ENCODE measurements around the gene ANKRD6. TPM values are rescaled to one million over a fixed set of nuclear protein-coding genes. Genes with fewer than 3 reads are reported as not detected.

The ANKRD6 gene
- total RNA-seq, 1 experiment from 2014 or later: 14.7 TPM

GRCh38 chr6:89467437-89467836, 34.5 kb downstream of the ANKRD6 start:
- Mint-ChIP-seq H3K9me3 (ENCODE audit: low read depth, unreplicated experiment) (no peaks in the 10 kb centered on the region), H3K4me1 (ENCODE audit: low read depth, unreplicated experiment) (peaks cover 9% of the 10 kb centered on the region), H3K4me3 (ENCODE audit: low read depth, unreplicated experiment) (no peak overlapping the region), H3K27ac (ENCODE audit: unreplicated experiment) (no peak overlapping the region), H3K36me3 (ENCODE audit: insufficient read depth, unreplicated experiment) (no peaks in the 10 kb centered on the region), H3K27me3 (ENCODE audit: unreplicated experiment) (no peaks in the 10 kb centered on the region)
- intact Hi-C loops (cut with micrococcal nuclease; ENCODE audit: unreplicated experiment): no loop called here
- DNase-seq: no peak
- no peak for TF ChIP-seq CTCF (IDR thresholded peaks at IDR 0.05; ENCODE audit: unreplicated experiment)
- BruUV-seq (replicated peaks): no TSS peak
- CTCF ChIA-PET: interaction anchor here (0.6 kb wide), 1 partner anchor 142 kb away, joined by 3 read pairs; no protein-coding TSS in a partner anchor

DNA sequence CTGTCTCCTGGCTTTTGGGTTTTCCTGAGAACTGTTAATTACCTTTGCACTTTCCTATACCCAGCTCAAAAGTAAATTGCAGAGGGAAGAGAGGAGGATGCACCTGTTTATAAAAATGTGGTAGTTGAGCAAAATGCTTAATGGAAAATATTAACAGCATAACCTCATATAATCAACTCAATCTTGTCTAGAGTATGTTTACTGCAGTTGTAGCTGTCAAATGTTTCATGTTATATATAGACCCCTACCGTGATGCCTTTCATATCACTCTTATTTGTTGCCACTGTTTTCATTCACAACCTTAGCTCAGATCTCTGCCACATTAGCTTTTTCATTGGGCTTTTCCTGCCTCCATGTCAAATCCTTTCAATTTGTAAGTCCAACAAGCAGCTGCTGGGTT, 36.0 kb downstream of the ANKRD6 start:
- intact Hi-C loops (cut with micrococcal nuclease; ENCODE audit: unreplicated experiment): no loop called here
- Mint-ChIP-seq H3K27me3 (ENCODE audit: unreplicated experiment) (no peaks in the 10 kb centered on the region), H3K9me3 (ENCODE audit: low read depth, unreplicated experiment) (no peaks in the 10 kb centered on the region), H3K4me3 (ENCODE audit: low read depth, unreplicated experiment) (no peak overlapping the region), H3K36me3 (ENCODE audit: insufficient read depth, unreplicated experiment) (no peaks in the 10 kb centered on the region), H3K4me1 (ENCODE audit: low read depth, unreplicated experiment) (peaks cover 12% of the 10 kb centered on the region), H3K27ac (ENCODE audit: unreplicated experiment) (no peak overlapping the region)
- DNase-seq: no peak
- CTCF ChIA-PET: interaction anchor here (0.7 to 1.1 kb wide), 2 partner anchors 25 to 189 kb away, joined by 3 read pairs; no protein-coding TSS in a partner anchor
- BruUV-seq (replicated peaks): no TSS peak
- TF ChIP-seq CTCF (IDR thresholded peaks at IDR 0.05; ENCODE audit: unreplicated experiment): no peak

DNA sequence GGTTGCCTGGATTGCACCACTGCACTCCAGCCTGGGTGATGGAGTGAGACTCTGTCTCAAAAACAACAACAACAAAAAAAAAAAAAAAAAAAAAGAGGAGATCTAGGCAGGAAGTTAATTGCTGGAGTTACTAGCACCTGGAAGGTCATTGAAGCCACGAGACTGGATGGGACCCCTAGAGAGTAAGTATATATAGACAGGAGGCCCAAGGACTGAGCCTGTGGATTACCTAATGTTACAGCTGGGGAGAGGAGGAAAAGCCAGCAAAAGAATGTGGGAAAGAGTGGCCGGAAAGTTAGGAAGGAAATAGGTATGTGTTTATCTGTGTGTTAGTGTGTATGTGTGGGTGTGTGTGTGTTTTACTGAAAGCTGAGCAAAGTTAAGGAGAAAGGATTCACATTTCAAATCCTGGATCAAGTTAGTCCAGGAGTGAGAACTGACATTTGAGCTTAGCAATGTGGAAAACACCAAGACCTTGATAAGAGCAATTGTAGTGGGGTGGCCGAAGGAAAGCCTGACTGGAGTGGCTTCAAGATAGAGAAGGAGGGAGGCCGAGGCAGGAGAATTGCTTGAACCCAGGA, 38.4 kb downstream of the ANKRD6 start:
- no TSS peak for BruUV-seq (replicated peaks)
- CTCF ChIA-PET: interaction anchor here (0.7 kb wide), 1 partner anchor 988 kb away, joined by 4 read pairs; no protein-coding TSS in a partner anchor
- Mint-ChIP-seq H3K27ac (ENCODE audit: unreplicated experiment) (no peak overlapping the region), H3K36me3 (ENCODE audit: insufficient read depth, unreplicated experiment) (peaks cover 6% of the 10 kb centered on the region), H3K27me3 (ENCODE audit: unreplicated experiment) (no peaks in the 10 kb centered on the region), H3K4me3 (ENCODE audit: low read depth, unreplicated experiment) (no peak overlapping the region), H3K9me3 (ENCODE audit: low read depth, unreplicated experiment) (no peaks in the 10 kb centered on the region), H3K4me1 (ENCODE audit: low read depth, unreplicated experiment) (peaks cover 16% of the 10 kb centered on the region)
- no peak for DNase-seq
- no peak for TF ChIP-seq CTCF (IDR thresholded peaks at IDR 0.05; ENCODE audit: unreplicated experiment)
- intact Hi-C loops (cut with micrococcal nuclease; ENCODE audit: unreplicated experiment): no loop called here

- BruUV-seq (replicated peaks): no TSS peak
- H3K27ac Mint-ChIP-seq (ENCODE audit: unreplicated experiment): no peak overlapping the region
These were observed 42.1 kb downstream of the ANKRD6 start for GRCh38 chr6:89475101-89475500.

More at GRCh38 chr6:89475101-89475500, 42.1 kb downstream of the ANKRD6 start:
- Mint-ChIP-seq H3K27me3 (ENCODE audit: unreplicated experiment) (no peaks in the 10 kb centered on the region), H3K9me3 (ENCODE audit: low read depth, unreplicated experiment) (no peaks in the 10 kb centered on the region), H3K36me3 (ENCODE audit: insufficient read depth, unreplicated experiment) (peaks cover 6% of the 10 kb centered on the region), H3K4me3 (ENCODE audit: low read depth, unreplicated experiment) (peak overlapping the region; percentile 68), H3K4me1 (ENCODE audit: low read depth, unreplicated experiment) (peaks cover 16% of the 10 kb centered on the region)
- intact Hi-C loops (cut with micrococcal nuclease; ENCODE audit: unreplicated experiment): no loop called here
- no peak for TF ChIP-seq CTCF (IDR thresholded peaks at IDR 0.05; ENCODE audit: unreplicated experiment)
- CTCF ChIA-PET: interaction anchor here (0.6 to 1.2 kb wide), 2 partner anchors 32 to 140 kb away, joined by 3 to 6 read pairs; no protein-coding TSS in a partner anchor
- DNase-seq: no peak
